ENCODE data around the gene SOCS6.

GRCh38 chr18:70359071-70359470 lies 70.2 kb downstream of the SOCS6 start:
- TF ChIP-seq EZH2 (IDR thresholded peaks at IDR 0.05; ENCODE audit: insufficient read depth, poor library complexity, severe bottlenecking), result no peak
- no peak for TF ChIP-seq EZH2phosphoT487 (IDR thresholded peaks at IDR 0.05; ENCODE audit: insufficient read depth, low read depth)
